HEK293 (cell line): ENCODE measurements around the gene NUP50.

Experiments used
- CTCF ChIP-seq: fragments of 450-650 bp; formaldehyde crosslinking; IDR thresholded peaks from 2 replicates; pipeline ENCODE4 v1.5.1; 2016; ENCODE audit warnings: missing biosample characterization, missing genetic modification characterization
- SCRT1 ChIP-seq: fragments of 450-650 bp; formaldehyde crosslinking; IDR thresholded peaks from 2 replicates; pipeline ENCODE4 v1.5.1; 2016; ENCODE audit warnings: missing biosample characterization, missing genetic modification characterization, borderline replicate concordance
- ZBTB1 ChIP-seq: fragments of 450-650 bp; formaldehyde crosslinking; IDR thresholded peaks from 2 replicates; pipeline ENCODE4 v1.5.1; 2016; ENCODE audit warnings: missing biosample characterization, missing genetic modification characterization
- ZEB2 ChIP-seq: fragments of 450-650 bp; formaldehyde crosslinking; IDR thresholded peaks from 2 replicates; pipeline ENCODE4 v1.5.1; 2016; ENCODE audit warnings: missing biosample characterization, missing genetic modification characterization
- ZNF114 ChIP-seq: fragments of 450-650 bp; formaldehyde crosslinking; IDR thresholded peaks from 2 replicates; pipeline ENCODE4 v1.5.0; 2017; ENCODE audit warnings: missing biosample characterization, missing genetic modification characterization
- ZNF544 ChIP-seq: fragments of 450-650 bp; formaldehyde crosslinking; IDR thresholded peaks from 2 replicates; pipeline ENCODE4 v1.5.0; 2017; ENCODE audit warnings: missing biosample characterization, missing genetic modification characterization
- ZSCAN30 ChIP-seq: fragments of 450-650 bp; IDR thresholded peaks from 2 replicates; pipeline ENCODE4 v1.5.1; 2018; ENCODE audit warnings: missing biosample characterization, mild to moderate bottlenecking, missing genetic modification characterization, moderate library complexity
- TF ChIP-seq, protein P1 (sequence below): fragments of 450-650 bp; formaldehyde crosslinking; IDR thresholded peaks from 2 replicates; pipeline ENCODE4 v1.5.1; 2016; ENCODE audit warnings: missing biosample characterization, missing genetic modification characterization

DNA sequence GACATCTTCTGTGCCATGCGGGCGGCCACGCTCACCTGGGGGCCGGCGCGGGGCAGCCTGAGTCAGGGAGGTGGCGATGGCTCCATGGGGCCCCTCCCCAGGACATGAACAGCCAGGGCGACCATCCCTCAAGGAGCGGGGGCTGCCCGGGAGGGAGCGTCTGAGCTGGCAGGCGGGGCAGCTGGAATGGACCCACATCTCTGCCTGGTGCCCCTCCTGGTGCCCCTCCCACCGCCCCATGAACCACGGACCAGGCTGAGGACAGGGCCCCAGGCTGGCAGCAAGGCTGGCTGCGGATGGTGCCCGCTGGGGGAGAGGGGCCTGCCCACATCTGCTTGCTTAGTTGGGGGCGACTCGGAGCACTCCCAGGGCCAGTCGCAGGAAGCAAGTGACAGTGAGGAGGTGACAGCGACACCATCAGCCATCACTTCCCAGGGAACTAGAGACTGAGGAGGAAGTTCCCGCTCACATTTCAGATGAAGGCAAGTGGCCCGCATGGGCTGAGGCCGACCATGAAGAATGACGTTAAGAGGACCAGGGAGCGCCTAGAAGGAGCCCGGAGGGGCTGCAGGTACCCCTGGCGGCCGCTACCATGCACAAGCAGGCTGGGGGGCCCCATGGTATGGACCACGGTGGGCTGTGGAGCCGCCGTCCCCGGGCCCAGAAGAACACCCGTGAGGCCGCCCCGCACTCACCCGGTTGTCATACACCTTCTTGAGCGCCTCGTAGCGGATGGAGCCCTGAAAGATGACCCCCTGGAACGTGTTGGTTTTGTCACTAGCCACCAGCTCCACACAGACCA lies 39.6 kb downstream of the NUP50 start:
- TF ChIP-seq ZSCAN30 (tag by site-specific recombination) = no peak
- no peak for TF ChIP-seq CTCF (tag by site-specific recombination)
- TF ChIP-seq, protein P1, sequence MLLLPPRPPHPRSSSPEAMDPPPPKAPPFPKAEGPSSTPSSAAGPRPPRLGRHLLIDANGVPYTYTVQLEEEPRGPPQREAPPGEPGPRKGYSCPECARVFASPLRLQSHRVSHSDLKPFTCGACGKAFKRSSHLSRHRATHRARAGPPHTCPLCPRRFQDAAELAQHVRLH (tag by site-specific recombination) = no peak
- TF ChIP-seq ZNF544 (tag by site-specific recombination) = no peak
- TF ChIP-seq SCRT1 (tag by site-specific recombination) = no peak
- TF ChIP-seq ZEB2 (tag by site-specific recombination) = no peak
- no peak for TF ChIP-seq ZNF114 (tag by site-specific recombination)
- TF ChIP-seq ZBTB1 (tag by site-specific recombination) = no peak
